Heart left ventricle (tissue), 16 donors: ENCODE measurements around the gene GPR176. TPM values are rescaled to one million over a fixed set of nuclear protein-coding genes. Genes with fewer than 3 reads are reported as not detected.

Experiments used
- ATAC-seq, 4 donors: fragments of 200-7000 bp; cut with Tn5 transposase; one replicate each; pipeline ENCODE4 v1.9.1; 2020 to 2022; ENCODE audit warnings: moderate library complexity in 4 of 4, mild to moderate bottlenecking in 3 of 4, moderate number of reproducible peaks in 1 of 4
- DNase-seq, 5 donors: peaks; one replicate each; pipeline ENCODE4 v3.0.0-alpha.2; 2020
- H3K27ac ChIP-seq, 12 donors: fragments of 200-600 bp; sonication (generic) in 4 of 12; one replicate each; pipeline versions ENCODE4 v1.5.0 to v1.8.0; 2016 to 2022; ENCODE audit warnings: mild to moderate bottlenecking in 2 of 12
- H3K27me3 ChIP-seq, 9 donors: fragments of 200-600 bp; sonication (generic) in 2 of 9; one replicate each; pipeline versions ENCODE4 v1.5.1 to v1.8.0; 2016 to 2022; ENCODE audit warnings: mild to moderate bottlenecking in 3 of 9
- H3K36me3 ChIP-seq, 9 donors: fragments of 200-600 bp; sonication (generic) in 2 of 9; one replicate each; pipeline versions ENCODE4 v1.5.0 to v1.8.0; 2018 to 2022; ENCODE audit warnings: mild to moderate bottlenecking in 2 of 9
- H3K4me1 ChIP-seq, 12 donors: fragments of 200-600 bp; sonication (generic) in 4 of 12; one replicate each; pipeline versions ENCODE4 v1.5.0 to v1.8.0; 2016 to 2022; ENCODE audit warnings: mild to moderate bottlenecking in 3 of 12
- H3K4me3 ChIP-seq, 12 donors: fragments of 200-600 bp; sonication (generic) in 4 of 12; one replicate each; pipeline versions ENCODE4 v1.5.0 to v1.8.0; 2017 to 2022; ENCODE audit warnings: mild to moderate bottlenecking in 9 of 12, moderate library complexity in 4 of 12
- H3K9me3 ChIP-seq, 12 donors: fragments of 200-600 bp; sonication (generic) in 4 of 12; one replicate each; pipeline versions ENCODE4 v1.5.0 to v1.8.0; 2016 to 2022; ENCODE audit warnings: mild to moderate bottlenecking in 1 of 12
- CTCF ChIP-seq, 12 donors: fragments of 200-600 bp; sonication (generic) in 4 of 12; IDR thresholded peaks; one replicate each; pipeline versions ENCODE4 v1.5.0 to v1.8.0; 2018 to 2022; ENCODE audit warnings: antibody characterized with exemption in 12 of 12, mild to moderate bottlenecking in 5 of 12
- POLR2A ChIP-seq, 2 donors: fragments of 450-650 bp; IDR thresholded peaks; one replicate each; pipeline ENCODE4 v1.6.1; 2017; ENCODE audit warnings: antibody characterized with exemption in 2 of 2, mild to moderate bottlenecking in 2 of 2, moderate library complexity in 2 of 2
- WGBS, 4 donors: extraction: QIAGEN DNeasy Blood & Tissue Kit in 2 of 4; methylation state at CpG; one replicate each; pipeline versions ENCODE4 v1.1.5 to v1.1.7; 2013 to 2018; 5-methylcytosine and 5-hydroxymethylcytosine counted together
- intact Hi-C, 10 donors: fragments of 100-400 bp; cut with DNase I; formaldehyde crosslinking; loops; one replicate each; pipeline versions ENCODE4 v1.11.1 to v1.14.2; 2022
- polyA plus RNA-seq, 2 donors: library from polyadenylated mRNA; stranded (reverse); fragments of 200-250 nt; gene quantifications; one replicate each; pipeline ENCODE4 v1.2.3, GENCODE V29; 2013
- total RNA-seq, 9 donors: library from RNA; depleted of rRNA in 2 of 9; stranded (reverse); fragments of >200 nt in 2 of 9; fragmentation: NEBNext Ultra II Directional in 3 of 9; extraction: Animal tissue kit (Norgen Biotek cat#: 25700) in 3 of 9; gene quantifications; one replicate each; pipeline versions ENCODE4 v1.1.0 to v1.2.4, GENCODE V29; 2016 to 2023
- donor health status: ischemic (EF 13 %, LVEDD 7.1; RV severe dilation, severe dysfunction).
- donor health status: healthy with polysubstance abuse.
- donor health status: DM: no; HTN: yes; CAD: no.
- donor health status: DM: no; HTN: no; CAD: no.
- donor health status: ischemic (EF 25% LVEDD 6.9; RV normal size, moderate dysfunction).
- donor health status: ischemic (EF 25% LVEDD 5.7; RV mildly dilated, moderate dysfunction).
- donor health status: healthy.
- donor health status: DM: yes; HTN: yes; CAD: no.
- donor health status: ischemic (EF 35%, LVEDD 5.7; RV mildly dilated, moderate dysfunction).
- donor health status: nonischemic (EF 11% LVEDD 7.7; RV severe dilation, severe dysfunction).
- donor health status: DM: yes; HTN: yes; CAD: no.
- donor health status: PGD.
- donor health status: ischemic (EF 29% LVEDD 5.4; RV normal size, mild dysfunction).
- donor health status: nonischemic (EF 23%, LVEDD 6.1; RV moderate dilation, normal function).

The GPR176 gene
- total and polyA plus RNA-seq, 11 donors: 1.1 to 4.3 (median 2.1) TPM

GRCh38 chr15:39889601-39890000, 30.5 kb downstream of the GPR176 start:
- WGBS, 4 donors: 95 to 98% (median 97%) methylated on average over 3 of the region's 3 CpGs
- DNase-seq (no peak), ATAC-seq (no peak)
- no peak for TF ChIP-seq POLR2A (IDR thresholded peaks at IDR 0.05)
- no peak for TF ChIP-seq CTCF (IDR thresholded peaks at IDR 0.05)
- no peak overlapping the region for H3K4me3 ChIP-seq
- H3K9me3 ChIP-seq: no peaks in the 10 kb centered on the region
- no peaks in the 10 kb centered on the region for H3K27me3 ChIP-seq
- no peak overlapping the region for H3K27ac ChIP-seq
- intact Hi-C loops: loop anchor here in 2 of 10 donors (10.0 kb wide), 1 partner anchor 85 kb away; no protein-coding TSS in a partner anchor
- H3K36me3 ChIP-seq: no peaks in the 10 kb centered on the region
- no peaks in the 10 kb centered on the region for H3K4me1 ChIP-seq

GRCh38 chr15:39888809-39889208, 31.3 kb downstream of the GPR176 start:
- no peak for TF ChIP-seq CTCF (IDR thresholded peaks at IDR 0.05)
- TF ChIP-seq POLR2A (IDR thresholded peaks at IDR 0.05): no peak
- DNase-seq (no peak), ATAC-seq (no peak)
- no peak overlapping the region for H3K27ac ChIP-seq
- no peak overlapping the region for H3K4me3 ChIP-seq
- H3K9me3 ChIP-seq: no peaks in the 10 kb centered on the region
- WGBS, 4 donors: 70 to 84% (median 78%) methylated on average over 2 of the region's 2 CpGs
- H3K4me1 ChIP-seq: no peaks in the 10 kb centered on the region
- no peaks in the 10 kb centered on the region for H3K36me3 ChIP-seq
- H3K27me3 ChIP-seq: no peaks in the 10 kb centered on the region
- intact Hi-C loops: loop anchor here in 2 of 10 donors (10.0 kb wide), 1 partner anchor 86 kb away; no protein-coding TSS in a partner anchor

GRCh38 chr15:39888243-39888642, 31.8 kb downstream of the GPR176 start:
- WGBS, 4 donors: 88 to 100% (median 98%) methylated on average over 1 of the region's 1 CpG
- no peak for ATAC-seq
- intact Hi-C loops: loop anchor here in 2 of 10 donors (10.0 kb wide), 1 partner anchor 87 kb away; no protein-coding TSS in a partner anchor

GRCh38 chr15:39887832-39888231, 32.2 kb downstream of the GPR176 start:
- peak in 1 of 4 donors; percentile 52 for ATAC-seq
- 35 to 68% (median 48%) methylated on average over 1 of the region's 1 CpG for WGBS, 4 donors

More at GRCh38 chr15:39888243-39888642, 31.8 kb downstream of the GPR176 start:
- TF ChIP-seq POLR2A (IDR thresholded peaks at IDR 0.05) (no peak), CTCF (IDR thresholded peaks at IDR 0.05) (no peak)
- Histone ChIP-seq H3K9me3 (no peaks in the 10 kb centered on the region), H3K4me3 (no peak overlapping the region), H3K27me3 (no peaks in the 10 kb centered on the region), H3K27ac (no peak overlapping the region), H3K4me1 (no peaks in the 10 kb centered on the region), H3K36me3 (no peaks in the 10 kb centered on the region)
- no peak for DNase-seq

More at GRCh38 chr15:39887832-39888231, 32.2 kb downstream of the GPR176 start:
- intact Hi-C loops: loop anchor here in 2 of 10 donors (10.0 kb wide), 1 partner anchor 87 kb away; no protein-coding TSS in a partner anchor
- no peak overlapping the region for H3K4me3 ChIP-seq
- H3K36me3 ChIP-seq: no peaks in the 10 kb centered on the region
- H3K9me3 ChIP-seq: no peaks in the 10 kb centered on the region
- TF ChIP-seq CTCF (IDR thresholded peaks at IDR 0.05) (peak in 7 of 12 donors; percentile 7 to 42 (median 31)), POLR2A (IDR thresholded peaks at IDR 0.05) (no peak)
- no peaks in the 10 kb centered on the region for H3K4me1 ChIP-seq
- DNase-seq: no peak
- no peak overlapping the region for H3K27ac ChIP-seq
- H3K27me3 ChIP-seq: peaks cover 0 to under 1% (median 0%) of the 10 kb centered on the region in 9 donors
